Fibroblast of gingiva (primary cell): Measurements from ENCODE around the gene ARID4B.
"Not testable (repeated sequence)": the region's sequence is repeated elsewhere in the genome, so short reads cannot be mapped to it uniquely, and the experiment has no call there.

Experiments used
- DNase-seq: peaks from one replicate; pipeline ENCODE4 v3.0.0-alpha.2; 2011; ENCODE audit warnings: low read depth

Gene ARID4B

DNA sequence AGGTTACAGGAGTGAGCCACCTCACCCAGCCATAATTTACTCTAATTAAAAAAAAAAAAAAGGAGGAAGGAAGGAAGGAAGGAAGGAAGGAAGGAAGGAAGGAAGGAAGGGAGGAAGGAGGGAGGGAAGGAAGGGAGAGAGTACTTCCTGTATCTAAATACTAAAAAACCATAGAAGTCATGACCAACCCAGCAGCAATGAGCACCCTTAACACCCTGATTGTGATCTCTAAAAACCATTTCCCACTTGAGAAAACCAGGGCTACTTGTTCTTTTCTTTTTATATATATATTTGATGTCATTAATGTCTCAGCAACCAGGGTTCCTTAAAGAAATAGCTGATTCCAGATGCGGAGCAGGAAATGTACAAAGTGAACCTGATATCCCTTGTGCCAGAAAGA is 31.2 kb downstream of the ARID4B start:
- DNase-seq = no peak

- DNase-seq = peak; percentile 83
These were observed 32.1 kb downstream of the ARID4B start for GRCh38 chr1:235295902-235296350.

- no peak for DNase-seq
These were observed 34.5 kb downstream of the ARID4B start for GRCh38 chr1:235293322-235293942.

DNA sequence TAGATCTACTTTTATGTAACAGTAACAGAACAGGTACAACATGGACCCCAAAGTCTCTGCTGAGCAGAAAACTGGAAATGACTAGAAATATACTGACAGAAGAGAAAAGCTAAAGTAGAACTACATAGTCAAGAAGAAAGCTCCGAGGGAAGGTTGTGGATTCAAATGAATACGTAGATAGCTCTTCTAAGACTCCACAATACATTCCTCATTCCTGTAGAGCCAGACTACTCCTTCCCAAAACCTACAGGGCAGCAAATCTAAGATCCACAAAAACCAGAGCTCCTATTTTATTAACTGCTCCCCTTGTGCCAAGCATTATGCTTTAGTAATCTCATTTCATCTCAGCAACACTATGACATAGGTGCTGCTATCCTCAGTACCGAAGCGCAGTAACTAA is 35.2 kb downstream of the ARID4B start:
- DNase-seq = no peak

GRCh38 chr1:235291599-235292091 is 36.3 kb downstream of the ARID4B start:
- DNase-seq = no peak

DNA sequence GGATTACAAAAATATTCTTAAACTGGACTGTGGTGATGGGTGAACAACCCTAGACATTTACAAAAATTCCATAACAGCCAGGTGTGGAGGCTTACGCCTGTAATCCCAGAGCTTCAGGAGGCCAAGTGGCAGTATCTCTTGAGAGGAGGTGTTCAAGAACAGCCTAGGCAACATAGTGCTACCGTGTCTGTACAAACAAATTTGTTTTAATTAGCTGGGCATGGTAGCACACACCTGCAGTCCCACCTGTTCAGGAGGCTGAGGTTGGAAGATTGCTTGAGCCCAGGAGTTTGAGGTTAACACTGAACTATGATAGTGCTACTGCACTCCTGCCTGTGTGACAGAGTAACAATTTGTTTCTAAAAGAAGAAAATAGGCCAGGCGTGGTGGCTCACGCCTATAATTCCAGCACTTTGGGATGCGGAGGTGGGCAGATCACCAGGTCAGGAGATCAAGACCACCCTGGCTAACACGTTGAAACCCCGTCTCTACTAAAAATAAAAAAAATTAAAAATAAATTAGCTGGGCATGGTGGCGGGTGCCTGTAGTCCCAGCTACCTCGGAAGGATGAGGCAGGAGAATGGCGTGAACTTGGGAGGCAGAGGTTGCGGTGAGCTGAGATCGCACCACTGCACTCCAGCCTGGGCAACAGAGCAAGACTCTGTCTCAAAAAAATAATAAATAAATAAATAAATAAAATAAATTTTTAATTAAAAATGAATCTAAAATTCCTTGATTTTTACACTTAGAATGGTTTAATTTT is 37.1 kb downstream of the ARID4B start:
- DNase-seq = no peak

DNA sequence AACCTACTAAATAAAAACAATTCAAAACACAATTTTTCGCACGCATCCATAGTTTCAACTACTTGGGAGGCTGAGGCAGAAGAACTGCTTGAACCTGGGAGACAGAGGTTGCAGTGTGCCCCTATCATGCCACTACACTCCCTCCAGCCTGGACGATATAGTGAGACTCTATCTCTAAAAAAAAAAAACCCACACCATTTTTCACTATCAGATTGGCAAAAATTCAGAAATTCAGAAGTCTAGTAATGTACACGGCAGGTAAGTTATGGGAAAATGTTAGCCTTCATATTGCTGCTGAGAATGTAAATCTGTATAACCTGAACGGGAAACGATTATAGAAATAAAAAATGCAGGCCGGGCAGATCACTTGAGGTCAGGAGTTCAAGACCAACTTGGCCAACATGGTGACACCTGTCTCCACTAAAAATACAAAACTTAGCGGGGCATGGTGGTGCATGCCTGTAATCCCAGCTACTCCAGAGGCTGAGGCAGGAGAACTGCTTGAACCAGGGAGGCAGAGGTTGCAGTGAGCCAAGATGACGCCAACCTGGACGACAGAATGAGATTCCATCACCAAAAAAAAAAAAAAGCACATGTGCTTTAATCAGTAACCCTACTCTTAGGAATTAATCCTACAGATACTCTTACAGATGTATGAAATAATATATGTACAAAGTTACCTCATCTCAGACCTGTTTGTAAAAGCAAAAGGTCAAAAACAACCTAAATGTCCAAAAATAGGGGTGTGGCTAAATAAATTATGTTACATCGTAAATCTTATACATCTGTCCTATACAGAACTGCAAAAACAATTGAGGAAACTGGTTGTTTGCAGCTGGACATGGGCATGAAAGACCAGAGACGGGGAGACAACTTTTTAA is 37.9 kb downstream of the ARID4B start:
- DNase-seq = no peak

DNA sequence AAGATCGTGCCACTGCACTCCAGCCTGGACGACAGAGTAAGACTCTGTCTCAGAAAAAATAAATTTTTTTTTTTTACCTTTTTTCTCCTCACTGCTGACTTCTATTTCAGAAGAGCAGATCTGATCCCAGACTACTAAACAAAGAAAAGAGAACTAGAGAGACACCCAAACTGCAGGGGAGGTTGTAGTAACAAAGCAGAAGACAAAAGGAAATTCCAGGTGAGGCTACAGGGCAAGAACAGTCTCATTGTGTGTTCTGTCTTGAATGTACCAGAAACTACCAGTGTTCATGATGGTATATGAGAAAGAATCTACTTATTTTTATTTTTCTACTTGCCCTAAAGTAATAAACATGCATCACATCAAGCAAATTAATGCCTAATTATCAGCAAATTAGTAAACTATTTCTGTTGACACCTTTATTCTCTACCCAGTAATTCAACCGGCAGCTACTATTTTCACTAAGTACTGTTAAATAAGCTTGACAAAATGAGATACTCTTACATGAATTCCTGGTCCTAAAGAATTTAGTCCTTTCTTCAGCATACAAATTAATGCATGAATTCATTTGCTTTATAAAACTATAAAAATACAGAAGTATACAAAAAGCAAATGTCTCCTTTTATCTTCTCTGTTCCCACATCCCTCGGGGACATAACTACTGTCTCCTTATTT is 40.6 kb downstream of the ARID4B start:
- no peak for DNase-seq

DNA sequence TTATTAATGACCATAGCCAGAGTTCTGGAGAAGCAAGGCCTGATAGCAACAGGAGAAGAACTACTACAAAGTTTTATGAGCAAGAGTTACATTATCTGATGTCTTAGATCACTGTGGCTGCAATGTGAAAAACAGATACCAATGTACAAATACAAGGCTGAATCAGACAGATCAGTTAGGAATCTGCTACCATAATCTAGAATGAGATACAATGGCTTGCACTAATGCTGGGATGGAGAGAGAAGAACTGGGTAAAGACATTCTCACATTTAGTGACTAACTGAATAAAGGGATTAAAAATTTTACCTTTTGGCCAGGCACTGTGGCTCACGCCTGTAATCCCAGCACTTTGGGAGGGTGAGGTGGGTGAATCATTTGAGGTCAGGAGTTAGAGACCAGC is 41.3 kb downstream of the ARID4B start:
- DNase-seq = no peak

DNA sequence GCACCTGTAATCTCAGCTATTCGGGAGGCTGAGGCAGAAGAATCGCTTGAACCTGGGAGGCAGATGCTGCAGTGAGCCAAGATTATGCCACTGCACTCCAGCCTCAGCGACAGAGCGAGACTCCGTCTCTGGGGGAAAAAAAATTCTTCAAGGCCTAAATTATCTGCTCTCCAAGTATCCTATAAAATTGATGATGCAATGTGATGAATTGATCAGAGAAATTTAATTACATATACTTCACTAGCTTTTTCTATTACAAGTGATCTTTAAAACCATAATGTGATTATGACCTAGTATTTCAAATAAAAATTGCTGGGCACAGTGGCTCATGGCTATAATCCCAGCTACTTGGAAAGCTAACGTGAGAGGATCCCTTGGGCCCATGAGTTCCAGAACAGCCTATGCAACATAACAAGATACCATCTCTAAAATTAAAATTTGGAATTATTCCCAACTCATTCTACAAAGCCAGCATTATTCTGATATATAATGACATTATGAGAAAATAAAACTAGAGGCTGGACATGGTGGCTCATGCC is 43.7 kb downstream of the ARID4B start:
- DNase-seq = no peak

DNA sequence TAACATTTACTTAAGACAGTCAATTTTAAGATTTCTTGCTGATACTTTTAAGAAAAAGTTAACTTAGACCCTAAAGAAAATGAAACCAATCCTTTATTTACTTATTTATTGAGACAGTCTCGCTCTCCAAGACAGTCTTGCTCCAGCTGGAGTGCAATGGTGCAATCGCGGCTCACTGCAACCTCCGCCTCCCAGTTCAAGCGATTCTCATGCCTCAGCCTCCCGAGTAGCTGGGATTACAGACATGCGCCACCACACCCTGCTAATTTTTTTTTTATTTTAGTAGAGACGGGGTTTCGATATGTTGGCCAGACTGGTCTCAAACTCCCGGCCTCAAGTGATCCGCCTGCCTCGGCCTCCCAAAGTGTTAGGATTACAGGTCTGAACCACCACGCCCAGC is 44.3 kb downstream of the ARID4B start:
- not testable (repeated sequence) for DNase-seq

DNA sequence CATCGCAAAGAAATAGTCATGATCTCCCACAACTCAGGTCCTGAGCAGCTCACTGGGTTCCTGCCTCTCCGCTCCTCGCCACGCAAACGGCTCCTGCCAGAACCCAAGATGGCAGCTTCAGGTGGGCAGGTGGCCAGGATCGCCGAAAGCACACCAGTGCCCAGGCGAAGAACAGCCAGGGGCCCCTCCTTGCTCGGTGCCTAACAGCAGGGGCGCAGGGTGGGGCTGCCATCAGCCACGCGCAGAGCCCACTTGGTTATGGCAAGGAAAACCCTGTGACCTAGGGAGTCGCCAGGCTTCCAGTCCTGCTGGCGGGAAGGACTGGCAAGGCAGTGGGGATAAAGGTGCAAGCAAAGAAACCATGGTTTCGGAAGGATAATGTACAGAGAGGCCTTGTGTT is 47.5 kb downstream of the ARID4B start:
- no peak for DNase-seq

GRCh38 chr1:235279694-235280093 is 48.3 kb downstream of the ARID4B start:
- DNase-seq = no peak

DNA sequence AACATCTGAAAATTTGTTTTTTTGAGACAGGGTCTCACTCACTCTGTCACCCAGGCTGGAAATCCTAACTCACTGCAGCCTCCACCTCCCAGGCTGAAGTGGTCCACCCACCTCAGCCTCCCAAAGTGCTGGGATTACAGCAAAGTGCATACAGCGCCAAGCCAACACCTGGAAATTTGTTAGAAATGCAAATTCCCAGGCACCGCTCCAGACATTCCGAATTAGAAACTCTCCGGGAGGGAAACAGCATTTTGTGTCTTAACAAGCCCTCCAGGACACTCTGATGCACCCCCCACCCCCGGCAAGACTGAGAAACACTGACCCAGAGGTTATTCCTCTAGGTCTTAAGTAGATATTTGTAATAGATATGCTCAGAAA is 49.1 kb downstream of the ARID4B start:
- no peak for DNase-seq

- no peak for DNase-seq
These were observed 49.6 kb downstream of the ARID4B start for GRCh38 chr1:235278233-235278914.

- DNase-seq = no peak
These were observed 50.3 kb downstream of the ARID4B start for GRCh38 chr1:235277709-235278108.

- DNase-seq = no peak
These were observed 52.1 kb downstream of the ARID4B start for GRCh38 chr1:235275836-235276235.

DNA sequence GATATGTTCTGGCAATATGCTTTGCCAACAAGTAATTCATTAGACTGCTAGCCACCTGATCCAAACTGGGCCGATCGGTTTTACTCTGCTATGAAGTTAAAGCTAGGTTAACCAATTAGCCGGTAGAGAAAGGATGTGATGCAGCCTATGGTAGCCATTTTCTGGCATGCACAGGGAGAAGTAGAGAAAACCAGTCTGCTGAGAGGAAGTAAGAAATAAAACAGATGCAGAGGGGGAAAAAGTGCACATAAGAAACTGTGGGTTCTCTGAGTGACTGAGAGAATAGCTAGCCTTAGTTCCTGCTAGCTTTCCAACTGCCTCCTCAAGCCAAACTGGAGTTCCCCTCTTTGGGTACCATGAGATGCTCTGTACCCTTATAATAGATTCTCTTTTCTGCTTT is 52.8 kb downstream of the ARID4B start:
- no peak for DNase-seq

- no peak for DNase-seq
These were observed 55.1 kb downstream of the ARID4B start for GRCh38 chr1:235272851-235273250.

- DNase-seq = peak; percentile 68
These were observed 57.4 kb downstream of the ARID4B start for GRCh38 chr1:235270625-235271024.

- DNase-seq = not testable (repeated sequence)
These were observed 58.0 kb downstream of the ARID4B start for GRCh38 chr1:235269990-235270389.
